Fibroblast of villous mesenchyme (primary cell): ENCODE data around the gene ST8SIA1. TPM values are rescaled to one million over a fixed set of nuclear protein-coding genes. Genes with fewer than 3 reads are reported as not detected.
A peak's percentile ranks its signal among the peaks of the same experiment; 100 is the strongest.

Experiments
- DNase-seq: peaks from one replicate; pipeline ENCODE4 v3.0.0-alpha.2; 2010; ENCODE audit warnings: low read depth
- H3K4me3 ChIP-seq: 2 replicates; pipeline ENCODE4 v1.5.1; 2011; ENCODE audit warnings: low read depth, mild to moderate bottlenecking, low read length
- CTCF ChIP-seq: IDR thresholded peaks from 2 replicates; pipeline ENCODE4 v1.5.1; 2012; ENCODE audit warnings: low read depth, mild to moderate bottlenecking, low read length; ENCODE audit not compliant: insufficient read depth
- total RNA-seq: library from RNA; depleted of rRNA; stranded (reverse); fragments of >200 nt; gene quantifications from 2 replicates; pipeline ENCODE4 v1.2.3, GENCODE V29; 2012

ST8SIA1 gene
- total RNA-seq, 1 donor, result 0.43 TPM

- TF ChIP-seq CTCF, result no peak
- no peak overlapping the region for H3K4me3 ChIP-seq
- no peak for DNase-seq
These were observed 16.4 kb upstream of the ST8SIA1 start for GRCh38 chr12:22350886-22351285.

- no peak for TF ChIP-seq CTCF
- no peak for DNase-seq
- no peak overlapping the region for H3K4me3 ChIP-seq
These were observed 13.7 kb upstream of the ST8SIA1 start for GRCh38 chr12:22348208-22348607.

- TF ChIP-seq CTCF, result no peak
- no peak for DNase-seq
- no peak overlapping the region for H3K4me3 ChIP-seq
These were observed 5.6 kb upstream of the ST8SIA1 start for GRCh38 chr12:22340143-22340542.

GRCh38 chr12:22339691-22340090, 5.2 kb upstream of the ST8SIA1 start:
- DNase-seq, result no peak
- TF ChIP-seq CTCF, result no peak
- no peak overlapping the region for H3K4me3 ChIP-seq

GRCh38 chr12:22335794-22336166, 1.3 kb upstream of the ST8SIA1 start:
- no peak for DNase-seq
- H3K4me3 ChIP-seq, result no peak overlapping the region
- TF ChIP-seq CTCF, result no peak

- H3K4me3 ChIP-seq, result peak overlapping the region; percentile 57
- no peak for DNase-seq
- TF ChIP-seq CTCF, result no peak
These were observed 646 bp downstream of the ST8SIA1 start for GRCh38 chr12:22333713-22334409.

GRCh38 chr12:22333186-22333712, 1.3 kb downstream of the ST8SIA1 start:
- peak; percentile 30 for DNase-seq
- TF ChIP-seq CTCF, result no peak
- H3K4me3 ChIP-seq, result no peak overlapping the region
